Measurements from ENCODE around the gene ST6GAL1.

GRCh38 chr3:186895406-186895805, 34.9 kb upstream of the ST6GAL1 start:
- no peak for TF ChIP-seq CTCF (conservative IDR thresholded peaks at IDR 0.05; ENCODE audit: low read depth in 2 of 2)
- TF ChIP-seq, protein P1, sequence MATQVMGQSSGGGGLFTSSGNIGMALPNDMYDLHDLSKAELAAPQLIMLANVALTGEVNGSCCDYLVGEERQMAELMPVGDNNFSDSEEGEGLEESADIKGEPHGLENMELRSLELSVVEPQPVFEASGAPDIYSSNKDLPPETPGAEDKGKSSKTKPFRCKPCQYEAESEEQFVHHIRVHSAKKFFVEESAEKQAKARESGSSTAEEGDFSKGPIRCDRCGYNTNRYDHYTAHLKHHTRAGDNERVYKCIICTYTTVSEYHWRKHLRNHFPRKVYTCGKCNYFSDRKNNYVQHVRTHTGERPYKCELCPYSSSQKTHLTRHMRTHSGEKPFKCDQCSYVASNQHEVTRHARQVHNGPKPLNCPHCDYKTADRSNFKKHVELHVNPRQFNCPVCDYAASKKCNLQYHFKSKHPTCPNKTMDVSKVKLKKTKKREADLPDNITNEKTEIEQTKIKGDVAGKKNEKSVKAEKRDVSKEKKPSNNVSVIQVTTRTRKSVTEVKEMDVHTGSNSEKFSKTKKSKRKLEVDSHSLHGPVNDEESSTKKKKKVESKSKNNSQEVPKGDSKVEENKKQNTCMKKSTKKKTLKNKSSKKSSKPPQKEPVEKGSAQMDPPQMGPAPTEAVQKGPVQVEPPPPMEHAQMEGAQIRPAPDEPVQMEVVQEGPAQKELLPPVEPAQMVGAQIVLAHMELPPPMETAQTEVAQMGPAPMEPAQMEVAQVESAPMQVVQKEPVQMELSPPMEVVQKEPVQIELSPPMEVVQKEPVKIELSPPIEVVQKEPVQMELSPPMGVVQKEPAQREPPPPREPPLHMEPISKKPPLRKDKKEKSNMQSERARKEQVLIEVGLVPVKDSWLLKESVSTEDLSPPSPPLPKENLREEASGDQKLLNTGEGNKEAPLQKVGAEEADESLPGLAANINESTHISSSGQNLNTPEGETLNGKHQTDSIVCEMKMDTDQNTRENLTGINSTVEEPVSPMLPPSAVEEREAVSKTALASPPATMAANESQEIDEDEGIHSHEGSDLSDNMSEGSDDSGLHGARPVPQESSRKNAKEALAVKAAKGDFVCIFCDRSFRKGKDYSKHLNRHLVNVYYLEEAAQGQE (IDR thresholded peaks at IDR 0.05; ENCODE audit: unreplicated experiment): no peak
- no peak for TF ChIP-seq POLR2AphosphoS5 (IDR thresholded peaks at IDR 0.05; ENCODE audit: low read depth)
- TF ChIP-seq CREB1 (CRISPR knock-in tag; IDR thresholded peaks at IDR 0.05; ENCODE audit: low read depth): no peak
- no peak for TF ChIP-seq STAT1 (IDR thresholded peaks at IDR 0.05; ENCODE audit: unreplicated experiment)
- TF ChIP-seq ZNF462 (CRISPR knock-in tag; IDR thresholded peaks at IDR 0.05): no peak
- TF ChIP-seq EZH2phosphoT487 (IDR thresholded peaks at IDR 0.05; ENCODE audit: unreplicated experiment): no peak
- no peak for TF ChIP-seq ETS1 (IDR thresholded peaks at IDR 0.05)
- TF ChIP-seq EZH2 (IDR thresholded peaks at IDR 0.05; ENCODE audit: low read depth, unreplicated experiment): no peak
- TF ChIP-seq ZNF331 (CRISPR knock-in tag; IDR thresholded peaks at IDR 0.05; ENCODE audit: low read depth): no peak
- no peak for TF ChIP-seq NANOG (IDR thresholded peaks at IDR 0.05; ENCODE audit: borderline replicate concordance)
